ENCODE results near the gene BICD2. TPM values are rescaled to one million over a fixed set of nuclear protein-coding genes. Genes with fewer than 3 reads are reported as not detected.

BICD2 gene
- total and polyA plus RNA-seq, 2 of the 8 experiments (the other 6 are each of a cell fraction or from before 2014, with no cell fraction given): 6.6 to 22.8 TPM

DNA sequence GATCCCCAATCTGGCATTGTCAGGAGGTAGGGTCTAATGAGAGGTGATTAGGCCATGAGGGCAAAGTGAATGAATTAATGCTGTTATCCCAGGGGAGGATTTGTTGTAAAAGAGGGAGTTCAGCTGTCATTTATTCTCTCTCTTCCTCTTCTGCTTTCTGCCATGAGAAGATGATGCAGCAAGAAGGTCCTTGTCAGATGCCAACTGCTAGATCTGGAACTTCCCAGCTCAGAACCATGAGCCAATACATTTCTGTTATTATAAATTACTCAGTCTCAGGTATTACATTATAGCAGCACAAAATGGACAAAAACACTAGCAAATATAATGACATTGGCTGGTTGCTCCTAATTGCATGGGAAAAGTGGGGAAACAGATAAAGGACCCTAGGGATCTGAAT is 15.6 kb upstream of the BICD2 start:
- no peak overlapping the region for H2BK20ac ChIP-seq (ENCODE audit: low read length)
- H4K91ac ChIP-seq (replicated peaks; ENCODE audit: insufficient read length, low read length): no peak overlapping the region
- no peaks in the 10 kb centered on the region for H3K79me2 ChIP-seq (ENCODE audit: control insufficient read depth in 1 of 2, insufficient read depth in 2 of 2, low read length in 2 of 2)
- CTCF ChIA-PET (ENCODE audit: partially characterized antibody): interaction anchor here (0.9 to 2.6 kb wide), 3 partner anchors 10 to 92 kb away, joined by 3 to 17 read pairs (median 15); no protein-coding TSS in a partner anchor
- no peak overlapping the region for H3K4ac ChIP-seq (replicated peaks; ENCODE audit: insufficient read length, low read depth, low read length)
- no peaks in the 10 kb centered on the region for H3K79me1 ChIP-seq (ENCODE audit: low read depth, low read length)
- no peak overlapping the region for H4K5ac ChIP-seq (ENCODE audit: insufficient read length, low read depth, low read length)
- no peak overlapping the region for H2BK12ac ChIP-seq (ENCODE audit: low read depth, low read length)
- H2BK5ac ChIP-seq (ENCODE audit: low read depth, low read length): no peak overlapping the region
- no peak overlapping the region for H2BK15ac ChIP-seq (ENCODE audit: low read length)
- H3K56ac ChIP-seq (replicated peaks; ENCODE audit: insufficient read length, low read depth, low read length): no peak overlapping the region
- no peaks in the 10 kb centered on the region for H3K27me3 ChIP-seq (replicated peaks in 1 of 4; ENCODE audit: control insufficient read depth in 3 of 4, extremely low read depth in 1 of 4, insufficient read depth in 3 of 4, low read length in 3 of 4)
- no peaks in the 10 kb centered on the region; a peak in 2 of 8 replicates for H3K36me3 ChIP-seq (ENCODE audit: control insufficient read depth in 2 of 4, insufficient read depth in 4 of 4, low read length in 3 of 4)
- FAIRE-seq: no peak
- no peaks in the 10 kb centered on the region; a peak in 2 of 4 replicates for H3K9me3 ChIP-seq (ENCODE audit: insufficient read depth in 2 of 2, low read depth in 1 of 2, low read length in 1 of 2)
- no peak overlapping the region for H2BK120ac ChIP-seq (replicated peaks; ENCODE audit: low read depth, low read length)
- no peak overlapping the region for H3K9ac ChIP-seq (replicated peaks in 1 of 4; ENCODE audit: extremely low read depth in 1 of 4, low read depth in 3 of 4, low read length in 3 of 4)
- POLR2A ChIA-PET (ENCODE audit: partially characterized antibody): no interaction called here
- no peaks in the 10 kb centered on the region for H4K20me1 ChIP-seq (replicated peaks in 1 of 2; ENCODE audit: control insufficient read depth in 1 of 2, insufficient read depth in 2 of 2, low read length in 2 of 2)
- H3K4me2 ChIP-seq (ENCODE audit: insufficient read depth in 1 of 2, low read depth in 2 of 2, low read length in 2 of 2): no peak overlapping the region
- no peak overlapping the region for H3K4me3 ChIP-seq (ENCODE audit: extremely low read depth in 1 of 4, insufficient read depth in 2 of 4, low read depth in 3 of 4, low read length in 4 of 4)
- no peak overlapping the region for H4K8ac ChIP-seq (ENCODE audit: extremely low read depth, insufficient read depth, low read length)
- H3K4me1 ChIP-seq (replicated peaks in 1 of 4; ENCODE audit: control insufficient read depth in 3 of 4, insufficient read depth in 4 of 4, low read length in 3 of 4): no peaks in the 10 kb centered on the region
- no peak overlapping the region for H3K27ac ChIP-seq (ENCODE audit: low read depth, low read length)
- H3K23me2 ChIP-seq (ENCODE audit: low read depth, low read length): no peaks in the 10 kb centered on the region
- no peak overlapping the region for H2AFZ ChIP-seq (ENCODE audit: low read length)
- H2AK5ac ChIP-seq (ENCODE audit: low read depth, low read length): no peak overlapping the region
- no peak overlapping the region for H3K14ac ChIP-seq (ENCODE audit: insufficient read length)
- no peak overlapping the region for H3K23ac ChIP-seq (ENCODE audit: insufficient read length)
- TF ChIP-seq EGR1 (IDR thresholded peaks at IDR 0.05; ENCODE audit: borderline replicate concordance, low read depth, low read length) (no peak), TEAD4 (IDR thresholded peaks at IDR 0.05; ENCODE audit: low read depth, low read length) (no peak), SIN3A (conservative IDR thresholded peaks at IDR 0.05 in 1 of 2, IDR thresholded peaks at IDR 0.05 in 1 of 2; ENCODE audit: low read depth in 1 of 2, low read length in 2 of 2) (no peak), EZH2 (IDR thresholded peaks at IDR 0.05; ENCODE audit: low read depth, low read length, severe bottlenecking) (no peak)
- no peak for DNase-seq (ENCODE audit: low read depth in 1 of 2, low spot score in 2 of 2)
- no peak overlapping the region for H3K18ac ChIP-seq (ENCODE audit: extremely low read depth, low read length)

Measured in H1 (cell line).